GM12878 (cell line): ENCODE measurements around the gene SNX22. TPM values are rescaled to one million over a fixed set of nuclear protein-coding genes. Genes with fewer than 3 reads are reported as not detected.

Source experiments
- ATAC-seq: fragments of 200-7000 bp; cut with Tn5 transposase; 3 replicates; pipeline ENCODE4 v1.9.1; 2020; ENCODE audit warnings: mild to moderate bottlenecking, moderate library complexity
- BruUV-seq: library from RNA; stranded (reverse); fragments of 400-500 nt; replicated peaks from 2 replicates; lab custom pipeline; 2021; lab: Mats Ljungman, UMichigan
- CTCF ChIA-PET: fragments of 300-600 bp; sonication (Branson Sonifier 250); formaldehyde crosslinking; extraction: SDS; loops from one replicate; lab custom pipeline; 2021; ENCODE audit warnings: inconsistent platforms; lab: Yijun Ruan, JAX
- POLR2A ChIA-PET: fragments of 350-600 bp; formaldehyde crosslinking; extraction: SDS; loops from one replicate; lab custom pipeline; 2021; ENCODE audit warnings: inconsistent platforms; lab: Charles Lee
- RAD21 ChIA-PET: fragments of 300-600 bp; sonication (Branson Sonifier 250); formaldehyde crosslinking; loops from one replicate; lab custom pipeline; 2023; ENCODE audit warnings: antibody characterized with exemption; ENCODE audit not compliant: unreplicated experiment; lab: Charles Lee
- SMC1A ChIA-PET: fragments of 300-600 bp; sonication (Branson Sonifier 250); formaldehyde crosslinking; loops from one replicate; lab custom pipeline; 2023; ENCODE audit not compliant: unreplicated experiment, uncharacterized antibody; lab: Charles Lee
- DNase-seq: peaks from one replicate; pipeline ENCODE4 v3.0.0-alpha.2; 2011; ENCODE audit warnings: low read depth, low spot score
- FAIRE-seq: peaks from 3 replicates; lab custom pipeline; 2011; peaks lifted over from hg19 to GRCh38; lab: Jason Lieb, UNC
- H2AFZ ChIP-seq: 2 replicates; pipeline ENCODE4 v1.6.0; 2011; ENCODE audit warnings: low read depth, low read length, control low read depth; ENCODE audit not compliant: control insufficient read depth
- H3K27ac ChIP-seq: 2 replicates; pipeline ENCODE4 v1.5.1; 2011; ENCODE audit warnings: control low read depth; ENCODE audit not compliant: control insufficient read depth, insufficient read depth
- H3K27me3 ChIP-seq, 2 experiments: replicated peaks in 1 of 2; 2 replicates each; pipeline versions ENCODE4 v1.6.0 to v1.6.1; 2011; ENCODE audit warnings: low read length in 1 of 2; ENCODE audit not compliant: control insufficient read depth in 2 of 2, insufficient read depth in 2 of 2
- H3K36me3 ChIP-seq, 2 experiments: 2 replicates each; pipeline ENCODE4 v1.5.1; 2011; ENCODE audit warnings: low read length in 1 of 2; ENCODE audit not compliant: control insufficient read depth in 2 of 2, insufficient read depth in 2 of 2
- H3K4me1 ChIP-seq: 2 replicates; pipeline ENCODE4 v1.6.1; 2011; ENCODE audit warnings: mild to moderate bottlenecking, low read length, moderate library complexity, mixed read lengths; ENCODE audit not compliant: control insufficient read depth, insufficient read depth
- H3K4me2 ChIP-seq: 2 replicates; pipeline ENCODE4 v1.6.0; 2011; ENCODE audit warnings: control low read depth; ENCODE audit not compliant: control insufficient read depth, insufficient read depth
- H3K4me3 ChIP-seq: fragments of 200-600 bp; sonication (generic); 2 replicates; pipeline ENCODE4 v1.5.1; 2016
- H3K79me2 ChIP-seq: 2 replicates; pipeline ENCODE4 v1.6.0; 2011; ENCODE audit warnings: low read length; ENCODE audit not compliant: control insufficient read depth, insufficient read depth
- H3K9ac ChIP-seq: 2 replicates; pipeline ENCODE4 v1.8.0; 2011; ENCODE audit warnings: low read length, control low read depth, mixed read lengths; ENCODE audit not compliant: control insufficient read depth, insufficient read depth
- H3K9me3 ChIP-seq: replicated peaks from 3 replicates; pipeline ENCODE4 v1.5.1; 2011; ENCODE audit warnings: mild to moderate bottlenecking, low read length; ENCODE audit not compliant: control insufficient read depth, insufficient read depth
- H4K20me1 ChIP-seq: 2 replicates; pipeline ENCODE4 v1.6.0; 2011; ENCODE audit not compliant: control insufficient read depth, insufficient read depth
- CEBPB ChIP-seq, 2 experiments: fragments of 150-350 bp in 1 of 2; IDR thresholded peaks; 2 replicates each; pipeline ENCODE4 v1.6.1; 2012 to 2014; ENCODE audit warnings: low read depth in 2 of 2, low read length in 2 of 2, borderline replicate concordance in 1 of 2, inconsistent platforms in 1 of 2
- ETV6 ChIP-seq, 2 experiments: fragments of 450-650 bp in 1 of 2; IDR thresholded peaks in 1 of 2; conservative IDR thresholded peaks in 1 of 2; 2 replicates each; pipeline ENCODE4 v1.6.1; 2014; ENCODE audit warnings: antibody characterized with exemption in 1 of 2, borderline replicate concordance in 1 of 2, low read depth in 1 of 2, mild to moderate bottlenecking in 1 of 2, moderate library complexity in 1 of 2
- HCFC1 ChIP-seq: fragments of 150-350 bp; IDR thresholded peaks from 2 replicates; pipeline ENCODE4 v1.6.1; 2014; ENCODE audit warnings: low read length
- NFYA ChIP-seq: IDR thresholded peaks from 2 replicates; pipeline ENCODE4 v1.6.1; 2011; ENCODE audit warnings: low read depth, mild to moderate bottlenecking, low read length, improper control_type of control experiment, borderline replicate concordance
- NFYB ChIP-seq: IDR thresholded peaks from 2 replicates; pipeline ENCODE4 v1.6.1; 2011; ENCODE audit warnings: low read depth, mild to moderate bottlenecking, low read length, improper control_type of control experiment, moderate library complexity; ENCODE audit not compliant: insufficient read depth
- NKRF ChIP-seq: fragments of 450-650 bp; conservative IDR thresholded peaks from 2 replicates; pipeline ENCODE4 v1.6.1; 2017; ENCODE audit warnings: mild to moderate bottlenecking, moderate library complexity
- PML ChIP-seq: IDR thresholded peaks from 2 replicates; pipeline ENCODE4 v1.6.1; 2012; ENCODE audit warnings: low read length, inconsistent platforms
- POLR2A ChIP-seq: IDR thresholded peaks from 2 replicates; pipeline ENCODE4 v1.6.1; 2011; ENCODE audit warnings: low read depth, mild to moderate bottlenecking, low read length
- REST ChIP-seq: IDR thresholded peaks from 2 replicates; pipeline ENCODE4 v1.6.1; 2012; ENCODE audit warnings: mild to moderate bottlenecking, low read depth, low read length
- TBL1XR1 ChIP-seq: IDR thresholded peaks from 2 replicates; pipeline ENCODE4 v1.6.1; 2012; ENCODE audit warnings: low read depth, low read length, improper control_type of control experiment
- WGBS: methylation state at CpG from one replicate; pipeline ENCODE4 v1.1.6; 2016; ENCODE audit warnings: low lambda C conversion rate; ENCODE audit not compliant: insufficient replicate concordance, insufficient coverage; ENCODE audit errors: missing lambda C conversion rate; 5-methylcytosine and 5-hydroxymethylcytosine counted together
- in situ Hi-C: fragments of 300-500 bp; cut with MboI; formaldehyde crosslinking; loops from 9 replicates; pipeline ENCODE4 v1.14.3; 2018; ENCODE audit warnings: mixed read lengths
- intact Hi-C: fragments of 100-400 bp; cut with micrococcal nuclease; formaldehyde crosslinking; loops from one replicate; pipeline ENCODE4 v1.14.2; 2022; ENCODE audit not compliant: unreplicated experiment
- polyA plus RNA-seq, 11 experiments: library from polyadenylated mRNA; depleted of rRNA in 4 of 11; unstranded in 6 of 11; stranded (reverse) in 5 of 11; fragments of >200 nt; fragmentation: Nextera tagmentation in 4 of 11; fragmentation: Illumina TruSeq in 1 of 11; extraction: Ambion mirVana in 4 of 11; extraction: Trizol in 1 of 11; gene quantifications; 1 replicate in 1 of 11; 2 replicates in 10 of 11; pipeline versions ENCODE4 v1.2.1 to v1.2.3, GENCODE V29; 2011 to 2016; ENCODE audit warnings: inconsistent platforms in 2 of 11, missing spikeins in 2 of 11, low read depth in 1 of 11
- total RNA-seq, 4 experiments: library from RNA; depleted of rRNA in 3 of 4; stranded (reverse); fragments of >200 nt in 3 of 4; fragmentation: Illumina TruSeq in 1 of 4; extraction: Trizol in 1 of 4; gene quantifications; 2 replicates each; pipeline versions ENCODE4 v1.2.1 to v1.2.3, GENCODE V29; 2013 to 2021
- TF ChIP-seq, protein P1 (sequence below): fragments of 450-650 bp; IDR thresholded peaks from 2 replicates; pipeline ENCODE4 v1.6.1; 2017; ENCODE audit warnings: mild to moderate bottlenecking

Gene SNX22
- total and polyA plus RNA-seq, 10 of the 15 experiments (the other 5 are each of a cell fraction or from before 2014, with no cell fraction given), result 4.4 to 29.0 (median 8.7) TPM

DNA sequence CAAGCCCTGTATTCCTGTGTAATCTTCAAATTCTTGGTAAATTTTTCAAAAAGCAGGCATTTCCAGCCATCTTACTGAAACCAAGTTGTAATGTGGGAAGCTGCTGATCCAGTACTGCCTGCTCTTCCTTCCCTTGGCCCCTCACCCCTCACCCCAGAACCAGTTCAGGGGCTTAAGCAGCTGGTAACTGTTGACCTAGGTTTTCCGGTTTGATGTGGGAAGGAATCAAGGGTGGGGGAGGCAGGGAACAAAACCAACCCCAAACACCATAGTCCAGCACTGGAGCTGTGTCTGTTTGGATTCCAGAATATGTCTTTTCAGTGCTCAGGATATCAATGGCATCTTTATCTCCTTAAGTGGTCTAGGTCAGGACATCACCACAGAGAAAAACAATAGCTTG lies 29.1 kb upstream of the SNX22 start:
- BruUV-seq, result no TSS peak
- no peak for DNase-seq
- Histone ChIP-seq H3K4me1 (no peaks in the 10 kb centered on the region), H3K27me3 (no peaks in the 10 kb centered on the region), H3K4me2 (no peak overlapping the region), H3K4me3 (no peak overlapping the region), H4K20me1 (no peaks in the 10 kb centered on the region), H3K79me2 (no peaks in the 10 kb centered on the region), H3K9ac (no peak overlapping the region), H3K36me3 (peaks cover 11 to 33% of the 10 kb centered on the region in 2 experiments), H3K9me3 (no peaks in the 10 kb centered on the region; the same call in 2 of the 3 replicates), H3K27ac (no peak overlapping the region), H2AFZ (no peak overlapping the region)
- FAIRE-seq, result no peak
- ChIA-PET RAD21 (interaction anchor here (1.1 kb wide), 1 partner anchor 31 kb away, joined by 3 read pairs; no protein-coding TSS in a partner anchor), POLR2A (interaction anchor here (0.6 to 1.7 kb wide), 2 partner anchors 9 to 490 kb away, joined by 3 to 4 read pairs; no protein-coding TSS in a partner anchor), CTCF (interaction anchor here (1.2 to 1.9 kb wide), 3 partner anchors 9 to 31 kb away, joined by 3 to 6 read pairs (median 5); no protein-coding TSS in a partner anchor), SMC1A (interaction anchor here (0.6 to 1.7 kb wide), 5 partner anchors 9 to 510 kb away, joined by 3 to 5 read pairs (median 4); partner anchors contain the start of gene CIAO2A)
- WGBS, result 90% methylated on average over 1 of the region's 1 CpG
- TF ChIP-seq NFYA (no peak), ETV6 (conservative IDR thresholded peaks at IDR 0.05 in 1 of 2, IDR thresholded peaks at IDR 0.05 in 1 of 2; ENCODE audit: borderline replicate concordance in 1 of 2, low read depth in 1 of 2) (no peak), NFYB (no peak), PML (no peak), POLR2A (no peak), TBL1XR1 (no peak), NKRF (no peak), REST (no peak), CEBPB (IDR thresholded peaks at IDR 0.05; ENCODE audit: borderline replicate concordance in 1 of 2, low read depth in 2 of 2, low read length in 2 of 2) (no peak), HCFC1 (no peak)
- TF ChIP-seq, protein P1, sequence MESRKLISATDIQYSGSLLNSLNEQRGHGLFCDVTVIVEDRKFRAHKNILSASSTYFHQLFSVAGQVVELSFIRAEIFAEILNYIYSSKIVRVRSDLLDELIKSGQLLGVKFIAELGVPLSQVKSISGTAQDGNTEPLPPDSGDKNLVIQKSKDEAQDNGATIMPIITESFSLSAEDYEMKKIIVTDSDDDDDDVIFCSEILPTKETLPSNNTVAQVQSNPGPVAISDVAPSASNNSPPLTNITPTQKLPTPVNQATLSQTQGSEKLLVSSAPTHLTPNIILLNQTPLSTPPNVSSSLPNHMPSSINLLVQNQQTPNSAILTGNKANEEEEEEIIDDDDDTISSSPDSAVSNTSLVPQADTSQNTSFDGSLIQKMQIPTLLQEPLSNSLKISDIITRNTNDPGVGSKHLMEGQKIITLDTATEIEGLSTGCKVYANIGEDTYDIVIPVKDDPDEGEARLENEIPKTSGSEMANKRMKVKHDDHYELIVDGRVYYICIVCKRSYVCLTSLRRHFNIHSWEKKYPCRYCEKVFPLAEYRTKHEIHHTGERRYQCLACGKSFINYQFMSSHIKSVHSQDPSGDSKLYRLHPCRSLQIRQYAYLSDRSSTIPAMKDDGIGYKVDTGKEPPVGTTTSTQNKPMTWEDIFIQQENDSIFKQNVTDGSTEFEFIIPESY, result no peak
- ATAC-seq, result no peak
- in situ Hi-C loops (no loop called here), intact Hi-C loops (no loop called here)
